Thoracic aorta (tissue), 2 donors: ENCODE measurements around the gene CFAP91. TPM values are rescaled to one million over a fixed set of nuclear protein-coding genes. Genes with fewer than 3 reads are reported as not detected.

ENCODE experiments used
- ATAC-seq: fragments of 150-250 bp; one replicate; pipeline ENCODE4 v1.8.0; 2017; ENCODE audit warnings: low read depth; ENCODE audit not compliant: insufficient number of reproducible peaks, low FRiP score
- DNase-seq: peaks from one replicate; pipeline ENCODE4 v3.0.0-alpha.2; 2020; ENCODE audit warnings: low spot score
- H3K27ac ChIP-seq, 2 donors: fragments of 200-600 bp; sonication (generic); 1 replicate in 1 of 2; 2 replicates in 1 of 2; pipeline ENCODE4 v1.5.1; 2016; ENCODE audit warnings: mild to moderate bottlenecking in 2 of 2, moderate library complexity in 2 of 2
- H3K27me3 ChIP-seq: fragments of 200-600 bp; sonication (generic); replicated peaks from 2 replicates; pipeline ENCODE4 v1.6.0; 2016; ENCODE audit warnings: mild to moderate bottlenecking; ENCODE audit not compliant: insufficient read depth
- H3K36me3 ChIP-seq: fragments of 200-600 bp; sonication (generic); one replicate; pipeline ENCODE4 v1.5.1; 2016
- H3K4me1 ChIP-seq, 2 donors: fragments of 200-600 bp; sonication (generic); 1 replicate in 1 of 2; 2 replicates in 1 of 2; pipeline versions ENCODE4 v1.5.1 to v1.6.0; 2016; ENCODE audit warnings: low read depth in 2 of 2, mild to moderate bottlenecking in 1 of 2; ENCODE audit not compliant: control insufficient read depth in 1 of 2
- H3K4me3 ChIP-seq: fragments of 200-600 bp; sonication (generic); 2 replicates; pipeline ENCODE4 v1.5.1; 2016; ENCODE audit warnings: mild to moderate bottlenecking
- H3K9me3 ChIP-seq: fragments of 200-600 bp; sonication (generic); 2 replicates; pipeline ENCODE4 v1.5.1; 2016
- total RNA-seq, 2 donors: library from RNA; depleted of rRNA; stranded (reverse); fragments of >200 nt; gene quantifications; one replicate each; pipeline versions ENCODE4 v1.1.0 to v1.2.3, GENCODE V29; 2016
- TF ChIP-seq, protein P1 (sequence below): fragments of 200-600 bp; sonication (generic); IDR thresholded peaks from one replicate; pipeline ENCODE4 v1.5.1; 2019; ENCODE audit warnings: antibody characterized with exemption

Gene CFAP91
- total RNA-seq, 2 donors from 2014 or later, result 11.4 TPM; not detected in 1

DNA sequence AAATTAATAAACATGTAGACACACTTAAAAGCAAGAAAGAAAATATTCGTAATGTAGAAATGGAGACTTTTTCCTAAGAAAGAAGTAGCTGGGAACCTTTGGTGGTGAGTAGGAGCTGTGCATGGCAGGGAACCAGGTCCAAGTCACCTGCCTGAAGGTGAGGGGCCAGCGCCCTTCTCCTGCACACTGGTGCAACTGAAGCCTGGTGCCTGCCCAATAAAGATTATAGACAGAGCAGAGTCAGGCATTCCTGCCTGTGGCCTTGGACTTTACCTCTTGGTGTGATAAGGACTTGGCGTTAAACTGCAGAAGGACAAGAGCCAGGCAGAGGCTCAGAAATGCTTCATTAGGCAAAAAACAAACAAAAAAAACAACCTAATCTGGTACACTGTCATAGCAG lies 14.2 kb downstream of the CFAP91 start:
- no peak for DNase-seq
- ATAC-seq, result no peak
- H3K36me3 ChIP-seq, result no peaks in the 10 kb centered on the region

DNA sequence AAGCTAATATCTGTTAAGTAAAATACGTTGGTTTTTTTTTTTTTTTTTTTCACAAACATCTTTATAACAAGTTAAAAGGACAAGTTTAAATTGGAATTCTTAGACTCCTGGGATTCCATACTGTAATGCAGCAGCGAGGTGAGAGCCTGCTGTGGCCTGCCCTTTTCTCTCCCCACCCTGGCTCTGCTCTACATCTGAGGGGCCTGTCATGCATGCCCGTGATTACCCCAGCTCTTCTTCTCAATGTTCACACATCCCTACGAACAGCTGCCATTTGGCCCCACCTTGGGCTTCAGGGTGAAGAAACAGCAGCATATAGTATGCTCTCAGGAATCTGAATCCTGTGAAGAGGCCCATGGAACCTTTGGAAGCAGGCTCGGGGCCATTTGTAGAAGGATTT lies 14.7 kb downstream of the CFAP91 start:
- Histone ChIP-seq H3K27me3 (no peaks in the 10 kb centered on the region), H3K9me3 (no peaks in the 10 kb centered on the region), H3K27ac (no peak overlapping the region), H3K4me3 (no peak overlapping the region), H3K4me1 (no peaks in the 10 kb centered on the region), H3K36me3 (no peaks in the 10 kb centered on the region)
- no peak for DNase-seq
- TF ChIP-seq, protein P1, sequence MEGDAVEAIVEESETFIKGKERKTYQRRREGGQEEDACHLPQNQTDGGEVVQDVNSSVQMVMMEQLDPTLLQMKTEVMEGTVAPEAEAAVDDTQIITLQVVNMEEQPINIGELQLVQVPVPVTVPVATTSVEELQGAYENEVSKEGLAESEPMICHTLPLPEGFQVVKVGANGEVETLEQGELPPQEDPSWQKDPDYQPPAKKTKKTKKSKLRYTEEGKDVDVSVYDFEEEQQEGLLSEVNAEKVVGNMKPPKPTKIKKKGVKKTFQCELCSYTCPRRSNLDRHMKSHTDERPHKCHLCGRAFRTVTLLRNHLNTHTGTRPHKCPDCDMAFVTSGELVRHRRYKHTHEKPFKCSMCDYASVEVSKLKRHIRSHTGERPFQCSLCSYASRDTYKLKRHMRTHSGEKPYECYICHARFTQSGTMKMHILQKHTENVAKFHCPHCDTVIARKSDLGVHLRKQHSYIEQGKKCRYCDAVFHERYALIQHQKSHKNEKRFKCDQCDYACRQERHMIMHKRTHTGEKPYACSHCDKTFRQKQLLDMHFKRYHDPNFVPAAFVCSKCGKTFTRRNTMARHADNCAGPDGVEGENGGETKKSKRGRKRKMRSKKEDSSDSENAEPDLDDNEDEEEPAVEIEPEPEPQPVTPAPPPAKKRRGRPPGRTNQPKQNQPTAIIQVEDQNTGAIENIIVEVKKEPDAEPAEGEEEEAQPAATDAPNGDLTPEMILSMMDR, result no peak
- no peak for ATAC-seq

More for the DNA sequence above, 14.2 kb downstream of the CFAP91 start:
- no peak overlapping the region for H3K27ac ChIP-seq
- TF ChIP-seq, protein P1, result no peak
- H3K27me3 ChIP-seq, result no peaks in the 10 kb centered on the region
- H3K4me3 ChIP-seq, result no peak overlapping the region
- H3K9me3 ChIP-seq, result no peaks in the 10 kb centered on the region
- H3K4me1 ChIP-seq, result no peaks in the 10 kb centered on the region

DNA sequence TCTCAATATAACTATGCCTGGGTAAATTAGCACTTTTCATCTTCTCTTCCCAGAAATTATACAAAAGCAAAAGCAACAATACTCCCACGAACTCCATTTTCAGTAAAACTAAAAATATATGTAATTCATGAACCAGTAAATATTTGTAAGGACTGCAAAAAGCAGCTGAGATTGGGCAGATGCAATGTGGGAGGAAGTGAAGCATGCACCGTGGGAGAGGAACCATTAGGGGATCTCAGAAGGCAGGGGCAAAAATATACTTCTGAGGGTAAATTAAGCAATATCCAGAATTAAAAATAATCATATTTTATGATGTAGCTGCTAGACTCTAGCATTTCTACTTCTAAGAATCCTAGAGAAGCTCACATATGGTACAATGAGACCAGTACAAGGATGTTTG lies 20.2 kb downstream of the CFAP91 start:
- DNase-seq (no peak), ATAC-seq (no peak)
- Histone ChIP-seq H3K4me1 (no peaks in the 10 kb centered on the region), H3K27ac (no peak overlapping the region), H3K4me3 (no peak overlapping the region), H3K36me3 (no peaks in the 10 kb centered on the region), H3K9me3 (no peaks in the 10 kb centered on the region), H3K27me3 (no peaks in the 10 kb centered on the region)
- TF ChIP-seq, protein P1, result no peak

DNA sequence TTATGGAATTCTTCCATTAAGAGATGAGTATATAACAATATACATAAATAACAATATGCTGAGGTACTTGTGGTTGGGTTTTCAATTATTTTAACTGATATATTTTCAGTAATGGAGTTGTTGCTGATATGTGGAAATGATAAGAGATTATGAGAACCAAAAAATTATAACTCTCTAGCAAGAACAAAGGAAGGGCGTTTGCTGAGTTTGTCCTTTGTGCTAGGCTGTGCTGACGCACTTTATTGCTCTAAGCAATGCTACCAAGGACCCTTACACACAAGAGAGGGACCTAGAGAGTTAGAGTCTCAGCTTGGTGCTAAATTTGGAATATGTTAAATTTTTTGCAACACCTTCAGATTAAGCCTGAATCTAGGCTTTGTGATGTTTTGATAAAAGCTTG lies 24.1 kb downstream of the CFAP91 start:
- Histone ChIP-seq H3K27me3 (no peaks in the 10 kb centered on the region), H3K4me1 (no peaks in the 10 kb centered on the region), H3K9me3 (no peaks in the 10 kb centered on the region), H3K27ac (no peak overlapping the region), H3K4me3 (no peak overlapping the region), H3K36me3 (no peaks in the 10 kb centered on the region)
- TF ChIP-seq, protein P1, result no peak
- ATAC-seq (no peak), DNase-seq (no peak)

DNA sequence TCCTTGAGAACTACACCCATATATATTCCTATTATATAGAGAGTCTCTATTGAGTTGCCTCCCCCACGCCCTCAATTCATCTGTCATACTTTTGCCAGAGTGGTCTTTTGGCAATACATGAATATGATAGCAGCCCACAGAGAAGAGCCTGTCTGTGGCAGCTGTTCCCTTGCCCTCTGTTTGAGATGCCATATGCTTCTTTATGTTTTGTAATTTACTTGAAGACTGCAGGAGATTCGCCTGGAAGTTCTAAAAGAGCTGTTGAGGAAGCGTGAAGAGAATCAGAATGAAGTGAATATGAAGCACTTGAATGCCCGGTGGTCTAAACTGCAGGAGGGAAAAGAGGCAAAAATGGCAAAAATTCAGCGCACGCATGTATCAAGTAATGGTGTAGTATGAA lies 27.2 kb downstream of the CFAP91 start:
- ATAC-seq, result no peak
- H3K36me3 ChIP-seq, result no peaks in the 10 kb centered on the region
- no peak for DNase-seq
- H3K4me1 ChIP-seq, result no peaks in the 10 kb centered on the region
- TF ChIP-seq, protein P1, result no peak
- no peaks in the 10 kb centered on the region for H3K27me3 ChIP-seq
- no peaks in the 10 kb centered on the region for H3K9me3 ChIP-seq
- H3K4me3 ChIP-seq, result no peak overlapping the region
- no peak overlapping the region for H3K27ac ChIP-seq
